ENCODE measurements around the gene NLGN1. TPM values are rescaled to one million over a fixed set of nuclear protein-coding genes. Genes with fewer than 3 reads are reported as not detected.

Gene NLGN1
- total RNA-seq, 1 experiment from 2014 or later = 5.2 TPM

DNA sequence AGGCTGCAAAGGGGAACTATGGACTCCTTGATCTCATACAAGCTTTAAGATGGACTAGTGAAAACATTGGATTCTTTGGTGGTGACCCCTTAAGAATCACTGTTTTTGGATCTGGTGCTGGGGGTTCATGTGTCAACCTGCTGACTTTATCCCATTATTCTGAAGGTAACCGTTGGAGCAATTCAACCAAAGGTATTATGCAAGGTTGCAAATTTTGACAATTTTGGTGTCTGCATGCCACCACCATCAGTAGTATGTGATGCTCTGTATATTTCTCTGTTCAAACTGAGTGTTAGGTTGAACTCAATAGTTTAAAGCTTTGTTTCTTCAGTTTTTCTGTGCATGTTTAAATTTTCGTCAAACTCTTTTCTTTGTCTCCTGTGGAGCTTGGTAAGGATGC, 877.8 kb downstream of the NLGN1 start:
- Histone ChIP-seq H3K4ac (ENCODE audit: low read depth, low read length) (no peak overlapping the region), H4K20me1 (ENCODE audit: control insufficient read depth, insufficient read depth, insufficient read length) (no peaks in the 10 kb centered on the region), H2BK120ac (ENCODE audit: low read depth, low read length, poor library complexity, severe bottlenecking) (no peak overlapping the region), H3K4me1 (ENCODE audit: insufficient read depth, low read length) (no peaks in the 10 kb centered on the region; the same call in 1 of the 2 replicates), H4K5ac (ENCODE audit: insufficient read length, low read depth, low read length) (no peak overlapping the region), H2BK5ac (ENCODE audit: insufficient read length, low read length) (no peak overlapping the region), H3K56ac (ENCODE audit: insufficient read length, low read depth, low read length) (no peak overlapping the region), H3K18ac (ENCODE audit: insufficient read length, low read depth, low read length) (no peak overlapping the region), H2BK12ac (ENCODE audit: insufficient read length, low read depth, low read length) (no peak overlapping the region), H3K9ac (ENCODE audit: extremely low read depth, insufficient read length, low read length) (no peak overlapping the region), H2AFZ (ENCODE audit: low read length) (no peak overlapping the region), H3K23me2 (ENCODE audit: insufficient read length, low read depth, low read length, poor library complexity, severe bottlenecking) (no peaks in the 10 kb centered on the region), H3K27me3 (ENCODE audit: insufficient read depth, low read length) (no peaks in the 10 kb centered on the region), H4K8ac (replicated peaks; ENCODE audit: insufficient read length, low read depth, low read length) (no peak overlapping the region), H4K91ac (ENCODE audit: insufficient read length, low read depth, low read length) (no peak overlapping the region), H3K23ac (ENCODE audit: insufficient read length, low read depth, low read length) (no peak overlapping the region), H3K27ac (ENCODE audit: insufficient read length, low read depth, low read length) (no peak overlapping the region), H2AK5ac (ENCODE audit: insufficient read length, low read length) (no peak overlapping the region), H3K14ac (ENCODE audit: insufficient read depth, low read length) (no peak overlapping the region), H3K9me3 (ENCODE audit: control insufficient read depth, low read depth, low read length) (no peaks in the 10 kb centered on the region), H2BK20ac (ENCODE audit: low read depth, low read length, poor library complexity, severe bottlenecking) (no peak overlapping the region), H3K79me2 (ENCODE audit: insufficient read depth, low read length) (no peaks in the 10 kb centered on the region), H2BK15ac (ENCODE audit: low read depth, low read length) (no peak overlapping the region), H3T11ph (ENCODE audit: low read length) (no peak overlapping the region), H3K4me2 (ENCODE audit: insufficient read depth, insufficient read length, low read length) (no peak overlapping the region), H3K79me1 (ENCODE audit: insufficient read depth, low read depth, low read length, poor library complexity, severe bottlenecking) (no peaks in the 10 kb centered on the region)
- Mint-ChIP-seq H3K27me3 (ENCODE audit: low read depth) (no peaks in the 10 kb centered on the region), H3K4me3 (no peak overlapping the region), H3K36me3 (ENCODE audit: insufficient read depth in 1 of 3, low read depth in 3 of 3) (peaks cover 0 to 2% (median under 1%) of the 10 kb centered on the region in 3 experiments; a peak in 2 of 7 replicates), H3K9me3 (no peaks in the 10 kb centered on the region), H3K27ac (no peak overlapping the region; a peak in 2 of 7 replicates), H3K4me1 (peaks cover 11 to 14% of the 10 kb centered on the region in 2 experiments)
- WGBS (ENCODE audit: extremely low coverage, insufficient read length, low lambda C conversion rate) = no CpG with 5 or more reads among the region's 2 CpGs
- no peak for DNase-seq
- TF ChIP-seq, protein P1, sequence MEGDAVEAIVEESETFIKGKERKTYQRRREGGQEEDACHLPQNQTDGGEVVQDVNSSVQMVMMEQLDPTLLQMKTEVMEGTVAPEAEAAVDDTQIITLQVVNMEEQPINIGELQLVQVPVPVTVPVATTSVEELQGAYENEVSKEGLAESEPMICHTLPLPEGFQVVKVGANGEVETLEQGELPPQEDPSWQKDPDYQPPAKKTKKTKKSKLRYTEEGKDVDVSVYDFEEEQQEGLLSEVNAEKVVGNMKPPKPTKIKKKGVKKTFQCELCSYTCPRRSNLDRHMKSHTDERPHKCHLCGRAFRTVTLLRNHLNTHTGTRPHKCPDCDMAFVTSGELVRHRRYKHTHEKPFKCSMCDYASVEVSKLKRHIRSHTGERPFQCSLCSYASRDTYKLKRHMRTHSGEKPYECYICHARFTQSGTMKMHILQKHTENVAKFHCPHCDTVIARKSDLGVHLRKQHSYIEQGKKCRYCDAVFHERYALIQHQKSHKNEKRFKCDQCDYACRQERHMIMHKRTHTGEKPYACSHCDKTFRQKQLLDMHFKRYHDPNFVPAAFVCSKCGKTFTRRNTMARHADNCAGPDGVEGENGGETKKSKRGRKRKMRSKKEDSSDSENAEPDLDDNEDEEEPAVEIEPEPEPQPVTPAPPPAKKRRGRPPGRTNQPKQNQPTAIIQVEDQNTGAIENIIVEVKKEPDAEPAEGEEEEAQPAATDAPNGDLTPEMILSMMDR (conservative IDR thresholded peaks at IDR 0.05) = no peak

Measured in H9 (cell line).